ENCODE data around the gene TMEM43.

DNA sequence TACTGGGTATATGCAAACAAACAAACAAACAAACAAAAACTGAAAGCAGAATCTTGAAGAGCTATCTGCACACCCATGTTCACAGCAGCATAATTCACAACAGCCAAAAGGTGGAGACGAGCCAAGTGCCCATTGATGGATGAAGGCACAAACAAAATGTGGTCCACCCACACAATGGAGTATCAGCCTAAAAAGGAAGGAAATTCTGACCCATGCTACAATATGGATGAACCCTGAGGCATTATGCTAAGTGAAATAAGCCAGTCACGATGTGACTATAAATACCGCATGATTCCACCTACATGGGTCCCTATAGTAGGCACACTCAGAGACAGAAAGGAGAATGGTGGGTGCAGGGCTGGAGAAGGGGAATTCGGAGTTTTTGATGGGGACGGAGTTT, 29.4 kb downstream of the TMEM43 start:
- TF ChIP-seq, protein P1, sequence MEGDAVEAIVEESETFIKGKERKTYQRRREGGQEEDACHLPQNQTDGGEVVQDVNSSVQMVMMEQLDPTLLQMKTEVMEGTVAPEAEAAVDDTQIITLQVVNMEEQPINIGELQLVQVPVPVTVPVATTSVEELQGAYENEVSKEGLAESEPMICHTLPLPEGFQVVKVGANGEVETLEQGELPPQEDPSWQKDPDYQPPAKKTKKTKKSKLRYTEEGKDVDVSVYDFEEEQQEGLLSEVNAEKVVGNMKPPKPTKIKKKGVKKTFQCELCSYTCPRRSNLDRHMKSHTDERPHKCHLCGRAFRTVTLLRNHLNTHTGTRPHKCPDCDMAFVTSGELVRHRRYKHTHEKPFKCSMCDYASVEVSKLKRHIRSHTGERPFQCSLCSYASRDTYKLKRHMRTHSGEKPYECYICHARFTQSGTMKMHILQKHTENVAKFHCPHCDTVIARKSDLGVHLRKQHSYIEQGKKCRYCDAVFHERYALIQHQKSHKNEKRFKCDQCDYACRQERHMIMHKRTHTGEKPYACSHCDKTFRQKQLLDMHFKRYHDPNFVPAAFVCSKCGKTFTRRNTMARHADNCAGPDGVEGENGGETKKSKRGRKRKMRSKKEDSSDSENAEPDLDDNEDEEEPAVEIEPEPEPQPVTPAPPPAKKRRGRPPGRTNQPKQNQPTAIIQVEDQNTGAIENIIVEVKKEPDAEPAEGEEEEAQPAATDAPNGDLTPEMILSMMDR (conservative IDR thresholded peaks at IDR 0.05 in 1 of 2, IDR thresholded peaks at IDR 0.05 in 1 of 2; ENCODE audit: extremely low read depth in 1 of 2, insufficient read depth in 1 of 2, low read depth in 1 of 2, low read length in 2 of 2) = no peak
- TF ChIP-seq EZH2 (IDR thresholded peaks at IDR 0.05; ENCODE audit: borderline replicate concordance, low read length) = no peak
